OCI-LY7 (cell line): ENCODE data around the gene COL18A1.

ENCODE experiments used
- CTCF ChIP-seq: fragments of 200-600 bp; sonication (generic); conservative IDR thresholded peaks from 2 replicates; pipeline ENCODE4 v1.5.1; 2014; ENCODE audit warnings: mild to moderate bottlenecking, antibody characterized with exemption, low read length, moderate library complexity, mixed read lengths
- EZH2phosphoT487 ChIP-seq: fragments of 200-600 bp; sonication (generic); IDR thresholded peaks from 2 replicates; pipeline ENCODE4 v1.6.1; 2018; ENCODE audit warnings: low read depth, borderline replicate concordance, mild to moderate bottlenecking, mixed run types, antibody characterized with exemption, low read length, moderate library complexity, mixed read lengths

GRCh38 chr21:45378258-45378966, 26.6 kb upstream of the COL18A1 start:
- no peak for TF ChIP-seq CTCF
- TF ChIP-seq EZH2phosphoT487, result no peak
